ENCODE data around the gene POSTN.

The POSTN gene, protein sequence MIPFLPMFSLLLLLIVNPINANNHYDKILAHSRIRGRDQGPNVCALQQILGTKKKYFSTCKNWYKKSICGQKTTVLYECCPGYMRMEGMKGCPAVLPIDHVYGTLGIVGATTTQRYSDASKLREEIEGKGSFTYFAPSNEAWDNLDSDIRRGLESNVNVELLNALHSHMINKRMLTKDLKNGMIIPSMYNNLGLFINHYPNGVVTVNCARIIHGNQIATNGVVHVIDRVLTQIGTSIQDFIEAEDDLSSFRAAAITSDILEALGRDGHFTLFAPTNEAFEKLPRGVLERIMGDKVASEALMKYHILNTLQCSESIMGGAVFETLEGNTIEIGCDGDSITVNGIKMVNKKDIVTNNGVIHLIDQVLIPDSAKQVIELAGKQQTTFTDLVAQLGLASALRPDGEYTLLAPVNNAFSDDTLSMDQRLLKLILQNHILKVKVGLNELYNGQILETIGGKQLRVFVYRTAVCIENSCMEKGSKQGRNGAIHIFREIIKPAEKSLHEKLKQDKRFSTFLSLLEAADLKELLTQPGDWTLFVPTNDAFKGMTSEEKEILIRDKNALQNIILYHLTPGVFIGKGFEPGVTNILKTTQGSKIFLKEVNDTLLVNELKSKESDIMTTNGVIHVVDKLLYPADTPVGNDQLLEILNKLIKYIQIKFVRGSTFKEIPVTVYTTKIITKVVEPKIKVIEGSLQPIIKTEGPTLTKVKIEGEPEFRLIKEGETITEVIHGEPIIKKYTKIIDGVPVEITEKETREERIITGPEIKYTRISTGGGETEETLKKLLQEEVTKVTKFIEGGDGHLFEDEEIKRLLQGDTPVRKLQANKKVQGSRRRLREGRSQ

DNA sequence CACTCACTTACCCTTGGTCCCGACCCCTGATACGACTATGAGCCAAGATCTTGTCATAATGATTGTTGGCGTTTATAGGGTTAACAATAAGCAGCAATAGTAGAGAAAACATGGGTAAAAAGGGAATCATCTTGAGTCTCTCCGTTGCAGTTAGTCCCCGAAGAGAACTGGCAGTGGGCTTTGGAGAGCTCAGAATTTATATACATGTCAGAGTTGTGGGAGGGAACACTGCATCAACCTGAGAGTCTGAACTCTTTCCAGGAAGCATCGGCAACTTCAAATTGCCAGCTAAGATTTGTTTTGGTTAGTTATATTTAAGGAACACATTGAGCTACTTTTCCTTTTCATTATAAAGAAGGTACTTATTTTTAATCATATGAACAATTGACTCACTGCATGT, at the start of gene POSTN:
TSS of gene POSTN (minus strand) at position 172 of the 400 bp plus-strand sequence. CDS start at position 130, 42 bp downstream.
- Histone ChIP-seq H3K9ac (ENCODE audit: low read depth in 1 of 2, low read length in 2 of 2) (no peak within 1 kb of the TSS), H3K27ac (ENCODE audit: low read depth, low read length) (no peak within 1 kb of the TSS), H3K36me3 (ENCODE audit: control insufficient read depth in 1 of 2, insufficient read depth in 2 of 2, low read length in 2 of 2) (no peaks in the 10 kb centered on the region), H3K9me3 (ENCODE audit: control insufficient read depth in 1 of 2, low read length in 2 of 2) (no peaks in the 10 kb centered on the region), H3K4me1 (ENCODE audit: control insufficient read depth in 1 of 2, insufficient read depth in 2 of 2, low read length in 2 of 2) (no peaks in the 10 kb centered on the region), H3K27me3 (ENCODE audit: control insufficient read depth in 1 of 2, insufficient read depth in 2 of 2, low read length in 2 of 2) (no peaks in the 10 kb centered on the region), H3K4me3 (ENCODE audit: low read depth in 1 of 2, low read length in 2 of 2) (no peak within 1 kb of the TSS)

DNA sequence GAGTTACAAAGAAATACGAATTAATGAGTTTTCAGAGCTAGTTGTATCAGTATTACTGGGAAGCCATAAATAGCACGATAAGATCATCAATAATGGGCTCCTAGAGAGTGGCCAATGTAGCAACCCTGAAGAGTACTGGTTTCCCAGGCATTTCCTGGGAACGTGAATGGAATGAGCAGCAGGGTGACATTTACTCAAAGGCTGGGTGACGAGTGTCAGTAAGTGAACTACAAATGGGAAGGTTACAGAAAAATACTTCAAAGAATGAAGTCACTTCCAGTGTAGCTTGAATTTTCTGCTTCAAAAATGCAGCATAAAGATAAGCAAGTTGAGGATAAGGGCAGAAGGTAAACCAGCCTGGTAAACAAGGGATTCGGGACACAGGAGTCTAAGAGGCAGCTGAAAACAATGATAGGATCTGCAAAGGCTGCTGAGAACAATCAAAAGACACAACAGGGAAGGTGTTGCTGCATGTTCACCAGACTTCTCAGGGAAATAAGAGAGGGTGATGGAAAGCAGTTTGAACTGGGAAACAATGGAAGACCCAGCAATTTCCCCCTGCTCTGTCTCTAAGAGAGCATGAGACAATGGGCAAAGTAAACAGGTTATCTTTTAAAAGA, 48.6 kb upstream of the POSTN start:
- H3K4me3 ChIP-seq (ENCODE audit: low read depth in 1 of 2, low read length in 2 of 2) = no peak overlapping the region
- no peak overlapping the region for H3K27ac ChIP-seq (ENCODE audit: low read depth, low read length)
- H3K27me3 ChIP-seq (ENCODE audit: control insufficient read depth in 1 of 2, insufficient read depth in 2 of 2, low read length in 2 of 2) = no peaks in the 10 kb centered on the region
- H3K9me3 ChIP-seq (ENCODE audit: control insufficient read depth in 1 of 2, low read length in 2 of 2) = no peaks in the 10 kb centered on the region
- no peak overlapping the region for H3K9ac ChIP-seq (ENCODE audit: low read depth in 1 of 2, low read length in 2 of 2)
- no peaks in the 10 kb centered on the region for H3K36me3 ChIP-seq (ENCODE audit: control insufficient read depth in 1 of 2, insufficient read depth in 2 of 2, low read length in 2 of 2)
- no peaks in the 10 kb centered on the region for H3K4me1 ChIP-seq (ENCODE audit: control insufficient read depth in 1 of 2, insufficient read depth in 2 of 2, low read length in 2 of 2)

DNA sequence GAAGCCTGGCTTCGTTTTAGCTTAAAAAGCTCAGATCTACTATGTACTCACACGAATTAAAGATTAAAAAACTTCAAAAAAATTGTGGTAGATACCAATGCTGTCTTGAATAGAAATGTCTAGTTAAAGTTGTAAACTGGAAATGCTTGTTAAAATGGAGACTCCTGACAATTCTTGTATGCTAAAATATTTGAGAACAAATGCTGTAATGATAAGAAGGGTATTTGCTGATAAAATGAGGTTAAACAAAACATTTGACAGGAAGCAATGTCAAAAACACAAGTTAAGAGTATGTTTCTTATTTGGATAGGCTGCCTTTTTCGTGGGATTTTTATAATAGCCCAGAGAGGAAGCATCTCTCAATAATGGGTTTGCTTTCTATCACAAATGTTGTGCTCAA, 48.0 kb upstream of the POSTN start:
- H3K36me3 ChIP-seq (ENCODE audit: control insufficient read depth in 1 of 2, insufficient read depth in 2 of 2, low read length in 2 of 2) = no peaks in the 10 kb centered on the region
- H3K4me3 ChIP-seq (ENCODE audit: low read depth in 1 of 2, low read length in 2 of 2) = no peak overlapping the region
- H3K9ac ChIP-seq (ENCODE audit: low read depth in 1 of 2, low read length in 2 of 2) = no peak overlapping the region
- no peaks in the 10 kb centered on the region for H3K9me3 ChIP-seq (ENCODE audit: control insufficient read depth in 1 of 2, low read length in 2 of 2)
- H3K4me1 ChIP-seq (ENCODE audit: control insufficient read depth in 1 of 2, insufficient read depth in 2 of 2, low read length in 2 of 2) = no peaks in the 10 kb centered on the region
- no peaks in the 10 kb centered on the region for H3K27me3 ChIP-seq (ENCODE audit: control insufficient read depth in 1 of 2, insufficient read depth in 2 of 2, low read length in 2 of 2)
- H3K27ac ChIP-seq (ENCODE audit: low read depth, low read length) = no peak overlapping the region

DNA sequence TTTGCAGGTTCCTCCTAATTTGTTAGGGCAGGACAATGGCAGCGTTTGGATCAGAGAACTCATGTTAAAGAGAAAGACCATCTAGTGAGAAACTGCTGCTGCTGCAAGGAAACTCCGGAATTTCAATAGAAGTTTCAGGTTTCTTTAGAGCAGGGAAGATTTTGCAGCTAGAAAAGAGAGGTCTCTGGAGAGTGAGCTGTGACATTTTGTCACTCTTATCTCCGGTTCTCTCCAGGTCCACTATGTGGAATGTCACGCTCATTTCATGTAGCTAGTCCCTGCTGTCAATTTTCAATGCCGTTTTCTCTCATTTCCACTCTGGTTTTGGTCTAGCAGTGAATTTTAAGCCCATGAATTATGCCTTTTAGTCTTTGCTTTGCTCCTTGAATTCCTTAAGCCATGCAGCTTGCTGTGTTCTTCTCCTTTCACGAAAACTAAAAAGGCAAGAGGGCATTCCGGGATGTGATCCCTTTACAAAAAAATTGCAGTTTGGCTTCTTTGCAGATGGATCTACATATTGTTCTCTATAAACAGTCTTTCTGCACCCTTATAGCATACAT, 46.7 kb upstream of the POSTN start:
- H3K9ac ChIP-seq (ENCODE audit: low read depth in 1 of 2, low read length in 2 of 2) = no peak overlapping the region
- no peaks in the 10 kb centered on the region for H3K36me3 ChIP-seq (ENCODE audit: control insufficient read depth in 1 of 2, insufficient read depth in 2 of 2, low read length in 2 of 2)
- no peaks in the 10 kb centered on the region for H3K4me1 ChIP-seq (ENCODE audit: control insufficient read depth in 1 of 2, insufficient read depth in 2 of 2, low read length in 2 of 2)
- no peaks in the 10 kb centered on the region for H3K27me3 ChIP-seq (ENCODE audit: control insufficient read depth in 1 of 2, insufficient read depth in 2 of 2, low read length in 2 of 2)
- H3K4me3 ChIP-seq (ENCODE audit: low read depth in 1 of 2, low read length in 2 of 2) = no peak overlapping the region
- no peaks in the 10 kb centered on the region for H3K9me3 ChIP-seq (ENCODE audit: control insufficient read depth in 1 of 2, low read length in 2 of 2)
- no peak overlapping the region for H3K27ac ChIP-seq (ENCODE audit: low read depth, low read length)

DNA sequence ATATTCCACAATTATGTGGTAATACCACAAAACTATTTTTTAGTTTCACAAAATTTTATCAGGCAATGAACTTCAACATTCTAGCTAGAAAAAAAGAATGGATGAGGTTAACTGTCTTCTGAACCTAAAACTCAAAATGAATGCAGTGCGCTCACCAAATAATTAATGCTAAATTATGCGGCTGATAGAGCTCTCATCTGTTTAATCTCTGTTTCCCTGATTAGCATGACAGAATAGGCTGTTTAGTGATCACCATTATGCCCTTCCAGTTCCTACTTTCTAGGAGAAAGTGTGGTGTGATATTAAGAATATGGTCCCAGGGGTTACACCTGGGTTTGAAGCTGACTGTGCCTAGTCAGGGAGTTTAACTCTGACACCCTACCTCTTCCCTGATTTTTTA, 42.8 kb upstream of the POSTN start:
- H3K9ac ChIP-seq (ENCODE audit: low read depth in 1 of 2, low read length in 2 of 2) = no peak overlapping the region

DNA sequence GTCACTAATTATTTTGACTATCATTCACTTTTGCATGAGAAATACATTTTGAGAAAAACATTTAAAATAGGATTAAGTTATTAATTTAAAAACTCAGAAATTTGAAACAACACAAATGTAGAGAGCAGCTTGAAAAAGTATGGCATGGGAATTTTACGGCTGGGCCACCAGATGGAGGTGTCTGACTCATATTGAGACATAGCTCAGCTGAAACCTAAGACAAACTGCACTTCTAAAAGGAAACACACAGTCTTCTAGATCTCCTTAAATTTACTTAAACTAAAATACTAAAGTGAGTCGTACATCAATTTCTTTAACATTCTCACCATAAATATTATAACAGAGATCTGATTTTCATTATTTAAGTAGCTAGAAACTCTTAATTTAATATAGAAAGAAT, 41.9 kb upstream of the POSTN start:
- Histone ChIP-seq H3K27ac (ENCODE audit: low read depth, low read length) (no peak overlapping the region), H3K4me3 (ENCODE audit: low read depth in 1 of 2, low read length in 2 of 2) (no peak overlapping the region), H3K9me3 (ENCODE audit: control insufficient read depth in 1 of 2, low read length in 2 of 2) (no peaks in the 10 kb centered on the region), H3K4me1 (ENCODE audit: control insufficient read depth in 1 of 2, insufficient read depth in 2 of 2, low read length in 2 of 2) (no peaks in the 10 kb centered on the region), H3K9ac (ENCODE audit: low read depth in 1 of 2, low read length in 2 of 2) (no peak overlapping the region), H3K27me3 (ENCODE audit: control insufficient read depth in 1 of 2, insufficient read depth in 2 of 2, low read length in 2 of 2) (no peaks in the 10 kb centered on the region), H3K36me3 (ENCODE audit: control insufficient read depth in 1 of 2, insufficient read depth in 2 of 2, low read length in 2 of 2) (no peaks in the 10 kb centered on the region)

More for the DNA sequence above, 42.8 kb upstream of the POSTN start:
- no peak overlapping the region for H3K27ac ChIP-seq (ENCODE audit: low read depth, low read length)
- H3K36me3 ChIP-seq (ENCODE audit: control insufficient read depth in 1 of 2, insufficient read depth in 2 of 2, low read length in 2 of 2) = no peaks in the 10 kb centered on the region
- no peak overlapping the region for H3K4me3 ChIP-seq (ENCODE audit: low read depth in 1 of 2, low read length in 2 of 2)
- H3K27me3 ChIP-seq (ENCODE audit: control insufficient read depth in 1 of 2, insufficient read depth in 2 of 2, low read length in 2 of 2) = no peaks in the 10 kb centered on the region
- H3K4me1 ChIP-seq (ENCODE audit: control insufficient read depth in 1 of 2, insufficient read depth in 2 of 2, low read length in 2 of 2) = no peaks in the 10 kb centered on the region
- no peaks in the 10 kb centered on the region for H3K9me3 ChIP-seq (ENCODE audit: control insufficient read depth in 1 of 2, low read length in 2 of 2)

DNA sequence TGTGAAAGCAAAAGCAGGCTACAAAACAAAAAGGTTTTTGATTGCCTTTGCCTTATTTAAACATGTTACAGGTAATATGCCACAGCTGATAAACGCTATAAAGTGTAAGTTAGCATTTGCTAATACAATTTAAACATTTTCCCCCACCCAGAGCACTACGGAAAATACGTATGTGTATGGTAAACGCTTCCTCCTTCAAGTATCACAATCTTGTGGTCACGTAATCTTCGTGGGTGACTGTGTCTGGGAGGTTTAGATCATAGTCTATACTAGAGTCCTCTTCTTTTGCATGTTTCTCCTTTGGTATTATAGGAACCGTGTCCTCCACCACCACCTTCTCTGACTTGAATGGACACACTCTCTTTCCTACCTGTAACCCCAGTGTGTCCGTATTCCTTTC, 38.1 kb upstream of the POSTN start:
- Histone ChIP-seq H3K9me3 (ENCODE audit: control insufficient read depth in 1 of 2, low read length in 2 of 2) (no peaks in the 10 kb centered on the region), H3K27me3 (ENCODE audit: control insufficient read depth in 1 of 2, insufficient read depth in 2 of 2, low read length in 2 of 2) (no peaks in the 10 kb centered on the region), H3K36me3 (ENCODE audit: control insufficient read depth in 1 of 2, insufficient read depth in 2 of 2, low read length in 2 of 2) (no peaks in the 10 kb centered on the region), H3K27ac (ENCODE audit: low read depth, low read length) (no peak overlapping the region), H3K9ac (ENCODE audit: low read depth in 1 of 2, low read length in 2 of 2) (no peak overlapping the region), H3K4me3 (ENCODE audit: low read depth in 1 of 2, low read length in 2 of 2) (no peak overlapping the region), H3K4me1 (ENCODE audit: control insufficient read depth in 1 of 2, insufficient read depth in 2 of 2, low read length in 2 of 2) (no peaks in the 10 kb centered on the region)

DNA sequence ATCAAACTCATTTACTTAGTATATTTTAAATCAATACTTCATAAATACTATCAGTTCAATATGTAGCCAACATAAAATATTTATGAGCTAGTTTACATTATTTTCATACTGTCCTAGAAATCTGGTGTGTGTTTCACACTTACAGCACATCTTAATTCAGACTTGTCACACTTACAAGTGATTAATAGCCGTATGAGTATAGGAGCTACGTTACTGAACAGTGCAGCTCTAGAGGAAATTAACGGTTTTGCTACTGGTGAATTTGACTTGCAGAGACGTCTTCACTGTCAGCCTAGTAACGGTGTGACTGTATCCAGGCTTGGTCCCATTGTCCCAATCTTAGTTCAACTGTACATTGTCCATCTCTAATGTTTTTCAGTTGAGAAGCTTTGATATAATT, 33.7 kb upstream of the POSTN start:
- H3K4me1 ChIP-seq (ENCODE audit: control insufficient read depth in 1 of 2, insufficient read depth in 2 of 2, low read length in 2 of 2) = no peaks in the 10 kb centered on the region
- no peak overlapping the region for H3K4me3 ChIP-seq (ENCODE audit: low read depth in 1 of 2, low read length in 2 of 2)
- no peak overlapping the region for H3K27ac ChIP-seq (ENCODE audit: low read depth, low read length)
- H3K27me3 ChIP-seq (ENCODE audit: control insufficient read depth in 1 of 2, insufficient read depth in 2 of 2, low read length in 2 of 2) = no peaks in the 10 kb centered on the region
- no peaks in the 10 kb centered on the region for H3K36me3 ChIP-seq (ENCODE audit: control insufficient read depth in 1 of 2, insufficient read depth in 2 of 2, low read length in 2 of 2)
- H3K9me3 ChIP-seq (ENCODE audit: control insufficient read depth in 1 of 2, low read length in 2 of 2) = no peaks in the 10 kb centered on the region
- H3K9ac ChIP-seq (ENCODE audit: low read depth in 1 of 2, low read length in 2 of 2) = no peak overlapping the region

DNA sequence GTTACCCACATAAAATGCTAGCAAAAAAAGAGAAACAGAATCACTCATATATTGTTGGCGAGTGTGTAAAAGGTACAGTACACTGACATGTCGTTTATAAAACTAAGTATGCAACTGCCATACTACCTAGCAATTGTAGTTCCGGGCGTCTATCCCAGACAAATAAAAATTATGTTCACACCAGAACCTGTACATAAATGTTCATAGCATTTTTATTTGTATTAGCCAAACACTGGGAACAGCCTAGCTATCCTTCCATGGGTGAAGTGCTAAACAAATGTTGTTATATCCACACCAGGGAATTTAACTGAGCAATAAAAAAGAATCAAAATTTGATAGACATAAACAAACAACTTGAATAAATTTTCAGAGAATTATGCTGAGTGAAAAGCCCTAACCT, 28.9 kb upstream of the POSTN start:
- Histone ChIP-seq H3K9me3 (ENCODE audit: control insufficient read depth in 1 of 2, low read length in 2 of 2) (no peaks in the 10 kb centered on the region), H3K27me3 (ENCODE audit: control insufficient read depth in 1 of 2, insufficient read depth in 2 of 2, low read length in 2 of 2) (no peaks in the 10 kb centered on the region), H3K9ac (ENCODE audit: low read depth in 1 of 2, low read length in 2 of 2) (no peak overlapping the region), H3K4me3 (ENCODE audit: low read depth in 1 of 2, low read length in 2 of 2) (no peak overlapping the region), H3K36me3 (ENCODE audit: control insufficient read depth in 1 of 2, insufficient read depth in 2 of 2, low read length in 2 of 2) (no peaks in the 10 kb centered on the region), H3K4me1 (ENCODE audit: control insufficient read depth in 1 of 2, insufficient read depth in 2 of 2, low read length in 2 of 2) (no peaks in the 10 kb centered on the region), H3K27ac (ENCODE audit: low read depth, low read length) (no peak overlapping the region)

Data from duodenal mucosa (tissue), 2 donors.